SU-DHL-6 (cell line): ENCODE results near the gene S100A7A.

Experiments used
- EZH2phosphoT487 ChIP-seq: fragments of 200-600 bp; sonication (generic), shearing (Covaris generic); conservative IDR thresholded peaks from 2 replicates; pipeline ENCODE4 v1.6.1; 2018; ENCODE audit warnings: mild to moderate bottlenecking, antibody characterized with exemption, low read length, moderate library complexity, mixed read lengths
- TF ChIP-seq, protein P1 (sequence below): fragments of 200-600 bp; sonication (generic); IDR thresholded peaks from one replicate; pipeline ENCODE4 v1.5.1; 2017; ENCODE audit warnings: antibody characterized with exemption, mild to moderate bottlenecking, low read length, moderate library complexity; ENCODE audit not compliant: insufficient read depth, poor library complexity, severe bottlenecking

GRCh38 chr1:153470707-153471106 is 54.4 kb downstream of the S100A7A start:
- TF ChIP-seq, protein P1, sequence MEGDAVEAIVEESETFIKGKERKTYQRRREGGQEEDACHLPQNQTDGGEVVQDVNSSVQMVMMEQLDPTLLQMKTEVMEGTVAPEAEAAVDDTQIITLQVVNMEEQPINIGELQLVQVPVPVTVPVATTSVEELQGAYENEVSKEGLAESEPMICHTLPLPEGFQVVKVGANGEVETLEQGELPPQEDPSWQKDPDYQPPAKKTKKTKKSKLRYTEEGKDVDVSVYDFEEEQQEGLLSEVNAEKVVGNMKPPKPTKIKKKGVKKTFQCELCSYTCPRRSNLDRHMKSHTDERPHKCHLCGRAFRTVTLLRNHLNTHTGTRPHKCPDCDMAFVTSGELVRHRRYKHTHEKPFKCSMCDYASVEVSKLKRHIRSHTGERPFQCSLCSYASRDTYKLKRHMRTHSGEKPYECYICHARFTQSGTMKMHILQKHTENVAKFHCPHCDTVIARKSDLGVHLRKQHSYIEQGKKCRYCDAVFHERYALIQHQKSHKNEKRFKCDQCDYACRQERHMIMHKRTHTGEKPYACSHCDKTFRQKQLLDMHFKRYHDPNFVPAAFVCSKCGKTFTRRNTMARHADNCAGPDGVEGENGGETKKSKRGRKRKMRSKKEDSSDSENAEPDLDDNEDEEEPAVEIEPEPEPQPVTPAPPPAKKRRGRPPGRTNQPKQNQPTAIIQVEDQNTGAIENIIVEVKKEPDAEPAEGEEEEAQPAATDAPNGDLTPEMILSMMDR, result no peak
- TF ChIP-seq EZH2phosphoT487, result no peak
